Measurements from ENCODE around the gene SH3TC1.

SH3TC1 gene

GRCh38 chr4:8268901-8269534 lies 69.9 kb downstream of the SH3TC1 start:
- no peaks in the 10 kb centered on the region for H4K20me1 ChIP-seq (ENCODE audit: control insufficient read depth, insufficient read depth, low read depth, low read length)
- H3K4me1 ChIP-seq (ENCODE audit: control insufficient read depth, low read length) = no peaks in the 10 kb centered on the region
- H3K27ac ChIP-seq (ENCODE audit: low read depth, low read length) = no peak overlapping the region
- TF ChIP-seq CTCF (IDR thresholded peaks at IDR 0.05; ENCODE audit: low read depth, low read length, poor library complexity, severe bottlenecking) (no peak), EZH2phosphoT487 (IDR thresholded peaks at IDR 0.05; ENCODE audit: borderline replicate concordance, low read length) (no peak)
- no peak overlapping the region for H3K4me2 ChIP-seq (ENCODE audit: low read length)
- H3K9me2 ChIP-seq (replicated peaks; ENCODE audit: control insufficient read depth, low read length) = no peaks in the 10 kb centered on the region
- no peaks in the 10 kb centered on the region for H3K27me3 ChIP-seq (ENCODE audit: control insufficient read depth, low read length)
- H3K79me2 ChIP-seq (ENCODE audit: control insufficient read depth, low read length) = no peaks in the 10 kb centered on the region
- H3K9me3 ChIP-seq (ENCODE audit: control insufficient read depth, insufficient read depth, low read length) = no peaks in the 10 kb centered on the region
- H3K4me3 ChIP-seq (ENCODE audit: low read length) = no peak overlapping the region
- no peaks in the 10 kb centered on the region for H3K36me3 ChIP-seq (ENCODE audit: control insufficient read depth, low read length)
- H3F3A ChIP-seq (ENCODE audit: control insufficient read depth, insufficient read depth) = no peaks in the 10 kb centered on the region

- Histone ChIP-seq H3K27me3 (ENCODE audit: control insufficient read depth, low read length) (no peaks in the 10 kb centered on the region), H3K4me3 (ENCODE audit: low read length) (no peak within 1 kb of the TSS), H3K36me3 (ENCODE audit: control insufficient read depth, low read length) (no peaks in the 10 kb centered on the region), H3K79me2 (ENCODE audit: control insufficient read depth, low read length) (no peaks in the 10 kb centered on the region), H4K20me1 (ENCODE audit: control insufficient read depth, insufficient read depth, low read depth, low read length) (no peaks in the 10 kb centered on the region), H3K9me2 (replicated peaks; ENCODE audit: control insufficient read depth, low read length) (no peaks in the 10 kb centered on the region), H3K4me2 (ENCODE audit: low read length) (no peak within 1 kb of the TSS), H3K27ac (ENCODE audit: low read depth, low read length) (no peak within 1 kb of the TSS), H3F3A (ENCODE audit: control insufficient read depth, insufficient read depth) (no peaks in the 10 kb centered on the region), H3K9me3 (ENCODE audit: control insufficient read depth, insufficient read depth, low read length) (no peaks in the 10 kb centered on the region), H3K4me1 (ENCODE audit: control insufficient read depth, low read length) (no peaks in the 10 kb centered on the region)
- TF ChIP-seq EZH2phosphoT487 (IDR thresholded peaks at IDR 0.05; ENCODE audit: borderline replicate concordance, low read length) (no peak), CTCF (IDR thresholded peaks at IDR 0.05; ENCODE audit: low read depth, low read length, poor library complexity, severe bottlenecking) (no peak)
Observed at GRCh38 chr4:8269535-8270417, 70.7 kb downstream of the SH3TC1 start, which contains the start of gene HTRA3. HTRA3 (plus strand) TSS chr4:8269754; CDS start chr4:8269969, 215 bp downstream.

DNA sequence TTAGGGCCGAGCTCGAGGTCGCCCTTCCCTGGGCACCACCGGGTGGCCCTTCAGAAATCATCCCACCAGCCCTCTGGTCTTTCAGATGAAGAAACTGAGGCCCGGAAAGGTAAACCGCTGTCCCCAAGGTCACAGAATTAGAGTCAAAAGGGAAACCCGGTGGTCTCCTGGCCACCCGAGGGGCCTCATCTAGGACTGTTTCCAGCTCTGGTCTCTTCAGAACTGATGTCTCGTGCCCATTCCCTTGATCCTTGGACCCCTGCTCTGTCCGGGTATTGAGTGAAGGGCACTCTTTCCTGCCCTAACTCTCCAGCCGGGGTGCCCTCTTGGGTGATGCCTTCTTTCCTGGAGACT lies 71.3 kb downstream of the SH3TC1 start:
- no peaks in the 10 kb centered on the region for H3K9me2 ChIP-seq (replicated peaks; ENCODE audit: control insufficient read depth, low read length)
- no peaks in the 10 kb centered on the region for H3K36me3 ChIP-seq (ENCODE audit: control insufficient read depth, low read length)
- no peak overlapping the region for H3K4me2 ChIP-seq (ENCODE audit: low read length)
- no peaks in the 10 kb centered on the region for H3K79me2 ChIP-seq (ENCODE audit: control insufficient read depth, low read length)
- no peaks in the 10 kb centered on the region for H3K4me1 ChIP-seq (ENCODE audit: control insufficient read depth, low read length)
- H3K4me3 ChIP-seq (ENCODE audit: low read length) = no peak overlapping the region
- no peaks in the 10 kb centered on the region for H3K9me3 ChIP-seq (ENCODE audit: control insufficient read depth, insufficient read depth, low read length)
- no peaks in the 10 kb centered on the region for H4K20me1 ChIP-seq (ENCODE audit: control insufficient read depth, insufficient read depth, low read depth, low read length)
- no peak overlapping the region for H3K27ac ChIP-seq (ENCODE audit: low read depth, low read length)
- H3K27me3 ChIP-seq (ENCODE audit: control insufficient read depth, low read length) = no peaks in the 10 kb centered on the region
- no peaks in the 10 kb centered on the region for H3F3A ChIP-seq (ENCODE audit: control insufficient read depth, insufficient read depth)
- TF ChIP-seq EZH2phosphoT487 (IDR thresholded peaks at IDR 0.05; ENCODE audit: borderline replicate concordance, low read length) = no peak
- no peak for TF ChIP-seq CTCF (IDR thresholded peaks at IDR 0.05; ENCODE audit: low read depth, low read length, poor library complexity, severe bottlenecking)
